T-helper 17 cell (primary cell): ENCODE data around the gene TRABD2B. TPM values are rescaled to one million over a fixed set of nuclear protein-coding genes. Genes with fewer than 3 reads are reported as not detected.

ENCODE experiments used
- ATAC-seq: fragments of 150-1000 bp; cut with Tn5 transposase; 2 replicates; pipeline ENCODE4 v1.10.0; 2021; ENCODE audit warnings: mild to moderate bottlenecking, moderate library complexity
- DNase-seq, 3 donors: peaks; one replicate each; pipeline versions ENCODE4 v3.0.0 to v3.0.0-alpha.2; 2020 to 2021
- H3K9me3 ChIP-seq: one replicate; pipeline ENCODE4 v1.7.0; 2013; ENCODE audit warnings: low read length, mild to moderate bottlenecking; ENCODE audit not compliant: control insufficient read depth, poor library complexity, severe bottlenecking
- H3K27ac Mint-ChIP-seq: one replicate; pipeline ENCODE4 v1.8.0; 2022; ENCODE audit warnings: mild to moderate bottlenecking, moderate library complexity, mixed read lengths
- H3K27me3 Mint-ChIP-seq: one replicate; pipeline ENCODE4 v1.8.0; 2022; ENCODE audit warnings: mixed read lengths
- H3K36me3 Mint-ChIP-seq: one replicate; pipeline ENCODE4 v1.8.0; 2022; ENCODE audit warnings: low read depth, mixed read lengths
- H3K4me1 Mint-ChIP-seq: one replicate; pipeline ENCODE4 v1.8.0; 2022; ENCODE audit warnings: mild to moderate bottlenecking, mixed read lengths
- H3K4me3 Mint-ChIP-seq: one replicate; pipeline ENCODE4 v1.8.0; 2022; ENCODE audit warnings: mild to moderate bottlenecking, moderate library complexity, mixed read lengths
- total RNA-seq, 4 donors: library from RNA in 2 of 4; stranded (reverse) in 2 of 4; gene quantifications; one replicate each; pipeline ENCODE4 v1.2.3 and lab custom pipeline; 2022 to 2026

Gene TRABD2B
- total RNA-seq, 2 donors from 2014 or later, result not detected

GRCh38 chr1:47727051-47727696, 270.0 kb downstream of the TRABD2B start:
- ATAC-seq (no peak), DNase-seq (no peak)
- no peaks in the 10 kb centered on the region for H3K9me3 ChIP-seq
- Mint-ChIP-seq H3K4me1 (peaks cover 11% of the 10 kb centered on the region), H3K4me3 (no peak overlapping the region), H3K36me3 (no peaks in the 10 kb centered on the region), H3K27ac (no peak overlapping the region), H3K27me3 (peaks cover 71% of the 10 kb centered on the region)

DNA sequence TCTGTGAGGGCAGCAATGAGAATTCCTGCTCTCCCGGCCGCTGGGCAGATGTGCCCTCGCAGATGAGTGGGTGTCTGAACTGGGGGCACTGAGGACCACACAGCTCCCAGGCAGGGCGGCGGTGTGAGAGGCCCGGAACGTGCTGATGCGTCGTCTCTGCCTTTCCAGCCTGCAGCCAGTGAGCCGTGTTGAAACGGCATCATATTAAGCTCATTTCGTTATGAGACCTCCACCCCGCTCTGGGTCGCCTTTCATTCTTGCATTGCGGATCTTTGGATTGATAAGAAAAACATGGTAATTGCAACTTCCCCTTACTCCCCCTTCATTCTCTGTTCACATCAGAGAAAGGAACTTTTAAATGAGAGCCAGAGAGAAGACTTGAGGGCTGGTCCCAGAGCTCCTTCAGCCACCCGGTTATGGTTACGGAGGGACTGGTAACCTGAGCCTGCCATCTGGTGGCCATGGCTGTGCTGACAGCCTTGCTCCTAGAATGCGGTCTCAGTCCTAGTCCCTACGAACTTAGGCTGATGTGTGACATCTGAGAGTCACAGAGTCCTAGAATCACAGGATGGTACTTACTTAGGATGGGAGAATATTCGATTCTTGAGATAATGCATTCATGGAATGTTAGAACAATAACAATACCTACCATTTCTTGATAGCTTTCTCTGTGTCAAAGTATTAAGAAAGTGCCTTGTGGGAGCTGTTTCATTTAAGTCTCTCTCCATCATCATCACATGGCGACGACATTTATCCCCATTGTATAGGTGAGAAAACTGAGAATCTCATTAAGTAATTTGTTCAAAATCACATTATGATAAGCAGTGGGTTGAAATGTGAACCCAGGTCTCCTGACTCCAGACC, 271.0 kb downstream of the TRABD2B start:
- H3K27me3 Mint-ChIP-seq, result peaks cover 71% of the 10 kb centered on the region
- H3K27ac Mint-ChIP-seq, result no peak overlapping the region
- peaks cover 11% of the 10 kb centered on the region for H3K4me1 Mint-ChIP-seq
- H3K4me3 Mint-ChIP-seq, result peak overlapping the region; percentile 71
- H3K36me3 Mint-ChIP-seq, result no peaks in the 10 kb centered on the region
- H3K9me3 ChIP-seq, result no peaks in the 10 kb centered on the region
- DNase-seq (peak; percentile 24 to 46 (median 26)), ATAC-seq (peak; percentile 91)

DNA sequence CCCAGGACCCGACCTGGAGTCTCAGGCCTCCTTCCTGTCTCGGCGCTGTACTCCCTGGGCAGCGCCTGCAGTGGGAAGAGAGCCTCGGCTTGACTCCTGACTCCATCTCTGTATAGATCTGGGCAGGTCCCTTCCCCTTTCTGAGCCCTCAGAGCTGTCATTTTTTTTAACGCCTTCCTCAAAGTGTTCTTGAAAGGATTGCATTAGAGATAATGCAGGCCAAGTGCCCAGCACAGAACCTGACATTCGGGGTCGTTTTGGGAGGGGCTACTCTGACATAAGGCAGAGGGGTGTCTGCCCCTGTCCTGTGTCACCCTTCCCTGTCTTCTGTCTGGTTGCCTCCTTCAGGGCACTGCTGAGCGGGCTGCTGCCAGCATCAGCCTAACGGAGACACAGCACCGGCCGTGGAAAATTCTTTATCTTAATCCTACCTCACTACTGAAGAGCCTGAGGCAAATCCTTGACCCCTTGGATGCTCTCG, 271.6 kb downstream of the TRABD2B start:
- peak overlapping the region; percentile 71 for H3K4me3 Mint-ChIP-seq
- no peak overlapping the region for H3K27ac Mint-ChIP-seq
- H3K9me3 ChIP-seq, result no peaks in the 10 kb centered on the region
- DNase-seq (no peak), ATAC-seq (no peak)
- H3K36me3 Mint-ChIP-seq, result no peaks in the 10 kb centered on the region
- peaks cover 77% of the 10 kb centered on the region for H3K27me3 Mint-ChIP-seq
- peaks cover 11% of the 10 kb centered on the region for H3K4me1 Mint-ChIP-seq

- no peaks in the 10 kb centered on the region for H3K9me3 ChIP-seq
- peaks cover 11% of the 10 kb centered on the region for H3K4me1 Mint-ChIP-seq
- no peaks in the 10 kb centered on the region for H3K36me3 Mint-ChIP-seq
- DNase-seq, result no peak
- no peak overlapping the region for H3K27ac Mint-ChIP-seq
- no peak overlapping the region for H3K4me3 Mint-ChIP-seq
- peaks cover 80% of the 10 kb centered on the region for H3K27me3 Mint-ChIP-seq
- no peak for ATAC-seq
These were observed 272.1 kb downstream of the TRABD2B start for GRCh38 chr1:47725000-47725473.

- Mint-ChIP-seq H3K4me3 (no peak overlapping the region), H3K27ac (no peak overlapping the region), H3K4me1 (peaks cover 11% of the 10 kb centered on the region), H3K27me3 (peaks cover 85% of the 10 kb centered on the region), H3K36me3 (no peaks in the 10 kb centered on the region)
- no peak for DNase-seq
- ATAC-seq, result no peak
- no peaks in the 10 kb centered on the region for H3K9me3 ChIP-seq
These were observed 272.7 kb downstream of the TRABD2B start for GRCh38 chr1:47724432-47724999.

DNA sequence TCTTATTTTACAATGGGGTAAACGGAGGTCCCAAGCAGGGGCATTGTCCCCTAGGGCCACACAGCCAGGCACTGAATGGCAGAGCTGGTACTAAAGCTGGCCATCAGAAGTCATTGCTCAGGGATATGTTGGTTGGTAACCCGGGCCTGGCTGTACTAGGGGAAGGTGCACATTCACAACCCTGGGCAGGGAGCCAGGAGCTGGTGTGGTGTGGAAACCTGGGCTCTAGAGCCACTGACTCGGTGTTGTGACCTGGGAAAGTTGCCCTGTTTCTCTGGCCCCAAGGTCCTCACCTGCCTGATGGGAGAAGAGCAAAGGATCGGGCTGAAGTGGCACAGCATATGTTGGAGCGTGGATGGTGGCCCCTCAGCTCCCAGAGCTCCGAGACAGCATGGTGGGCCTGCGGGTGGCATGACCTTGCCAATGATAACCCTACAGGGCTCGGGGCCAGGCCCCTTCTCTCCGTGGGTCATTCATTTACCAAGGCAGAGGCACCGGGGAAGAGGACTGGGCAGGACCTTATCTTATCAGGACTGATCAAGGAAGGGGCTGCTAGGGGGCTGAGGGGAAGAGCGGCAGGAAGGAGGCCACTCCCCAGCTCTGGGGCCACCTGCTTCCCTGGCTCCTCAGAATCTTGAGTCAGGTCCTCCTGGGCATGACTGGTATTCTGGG, 274.1 kb downstream of the TRABD2B start:
- DNase-seq (no peak), ATAC-seq (no peak)
- Mint-ChIP-seq H3K27me3 (peaks cover 88% of the 10 kb centered on the region), H3K27ac (no peak overlapping the region), H3K4me3 (no peak overlapping the region), H3K36me3 (no peaks in the 10 kb centered on the region), H3K4me1 (peaks cover 11% of the 10 kb centered on the region)
- H3K9me3 ChIP-seq, result no peaks in the 10 kb centered on the region

- H3K27me3 Mint-ChIP-seq, result peaks cover 88% of the 10 kb centered on the region
- ATAC-seq, result no peak
- H3K9me3 ChIP-seq, result no peaks in the 10 kb centered on the region
- no peak overlapping the region for H3K27ac Mint-ChIP-seq
- no peak for DNase-seq
- H3K4me3 Mint-ChIP-seq, result no peak overlapping the region
- H3K36me3 Mint-ChIP-seq, result no peaks in the 10 kb centered on the region
- H3K4me1 Mint-ChIP-seq, result peaks cover 11% of the 10 kb centered on the region
These were observed 275.1 kb downstream of the TRABD2B start for GRCh38 chr1:47722101-47722500.

DNA sequence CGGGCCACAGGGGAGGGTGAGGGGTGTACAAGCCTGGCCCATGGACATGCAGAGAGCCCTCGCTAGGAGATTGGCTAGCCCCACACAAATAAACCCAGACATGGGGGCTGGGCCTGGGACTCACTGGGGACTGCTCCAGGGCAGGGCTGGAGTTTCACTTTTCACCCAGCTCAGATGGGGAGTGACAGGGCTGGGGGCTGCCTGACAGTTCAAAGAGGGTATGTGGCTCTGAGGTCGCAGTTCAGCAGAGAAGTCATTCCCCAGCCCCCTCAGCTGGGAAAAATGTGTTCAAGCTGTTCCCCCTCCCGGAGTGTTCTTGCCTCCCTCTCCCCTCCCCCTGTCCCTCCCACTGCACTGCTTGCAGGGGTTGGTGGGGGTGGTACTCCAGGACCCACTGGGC, 277.1 kb downstream of the TRABD2B start:
- no peak overlapping the region for H3K27ac Mint-ChIP-seq
- ATAC-seq, result no peak
- no peak for DNase-seq

DNA sequence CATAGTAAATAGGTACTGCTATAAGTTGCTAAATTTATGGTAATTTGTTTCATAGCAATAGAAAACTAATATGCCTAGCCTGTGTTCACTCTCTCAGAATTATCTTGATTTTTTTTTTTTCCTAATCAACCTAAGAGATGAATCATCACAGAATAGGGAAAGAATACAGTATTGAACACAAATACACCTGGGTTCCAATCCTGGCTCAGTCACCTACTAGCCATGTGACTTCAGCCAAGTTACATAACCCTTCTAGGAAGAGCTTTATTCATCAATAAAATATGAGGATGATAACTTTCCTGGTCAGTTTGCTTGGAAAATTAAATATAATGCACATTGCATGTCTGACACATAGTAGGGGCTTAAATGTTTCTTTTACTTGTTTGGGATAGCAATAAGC, 279.8 kb downstream of the TRABD2B start:
- H3K4me1 Mint-ChIP-seq, result peaks cover 2% of the 10 kb centered on the region
- peaks cover 96% of the 10 kb centered on the region for H3K27me3 Mint-ChIP-seq
- peaks cover 4% of the 10 kb centered on the region for H3K36me3 Mint-ChIP-seq
- H3K4me3 Mint-ChIP-seq, result no peak overlapping the region
- H3K9me3 ChIP-seq, result no peaks in the 10 kb centered on the region
- no peak for ATAC-seq
- DNase-seq, result no peak
- no peak overlapping the region for H3K27ac Mint-ChIP-seq

More for the DNA sequence above, 277.1 kb downstream of the TRABD2B start:
- no peaks in the 10 kb centered on the region for H3K9me3 ChIP-seq
- Mint-ChIP-seq H3K36me3 (peaks cover 4% of the 10 kb centered on the region), H3K27me3 (peaks cover 91% of the 10 kb centered on the region), H3K4me1 (no peaks in the 10 kb centered on the region), H3K4me3 (no peak overlapping the region)

GRCh38 chr1:47713975-47714767, 283.0 kb downstream of the TRABD2B start:
- Mint-ChIP-seq H3K4me1 (peaks cover 5% of the 10 kb centered on the region), H3K4me3 (no peak overlapping the region), H3K27me3 (peaks cover 85% of the 10 kb centered on the region), H3K27ac (no peak overlapping the region), H3K36me3 (peaks cover 4% of the 10 kb centered on the region)
- H3K9me3 ChIP-seq, result no peaks in the 10 kb centered on the region
- no peak for ATAC-seq
- DNase-seq, result no peak

DNA sequence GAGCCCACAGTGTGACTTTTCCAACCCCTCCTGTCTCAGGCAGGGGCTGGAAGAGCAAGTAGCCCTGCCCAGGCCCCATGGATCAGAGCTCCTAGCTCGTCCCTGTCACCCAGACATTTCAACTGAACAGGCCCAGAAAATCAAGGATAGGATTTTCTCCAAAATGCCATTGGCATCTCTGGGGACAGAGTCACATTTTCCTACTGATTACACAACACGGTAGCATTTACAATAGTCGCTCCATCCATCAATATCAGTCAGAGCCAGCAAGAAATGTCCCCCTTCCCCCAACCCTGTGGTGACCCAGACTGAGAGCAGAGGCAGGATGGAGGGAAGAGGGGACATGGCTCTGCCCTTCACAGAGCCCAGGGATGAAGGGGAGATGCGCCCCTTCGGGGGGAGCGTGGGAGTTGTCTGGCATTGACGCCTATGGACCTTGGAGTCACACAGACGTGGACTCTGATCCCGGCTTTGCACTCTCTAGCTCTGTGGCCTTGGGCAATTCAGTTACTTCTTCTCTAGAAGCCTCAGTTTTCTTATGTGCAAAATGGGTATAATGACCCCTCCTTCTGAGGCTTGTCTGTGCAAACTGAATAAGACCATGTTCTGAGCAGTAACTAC, 283.7 kb downstream of the TRABD2B start:
- H3K9me3 ChIP-seq, result no peaks in the 10 kb centered on the region
- H3K4me3 Mint-ChIP-seq, result no peak overlapping the region
- ATAC-seq (no peak), DNase-seq (no peak)
- peaks cover 7% of the 10 kb centered on the region for H3K4me1 Mint-ChIP-seq
- no peak overlapping the region for H3K27ac Mint-ChIP-seq
- H3K36me3 Mint-ChIP-seq, result peaks cover 4% of the 10 kb centered on the region
- H3K27me3 Mint-ChIP-seq, result peaks cover 82% of the 10 kb centered on the region
